Large intestine (tissue), 3 donors: ENCODE measurements around the gene PRAC1. TPM values are rescaled to one million over a fixed set of nuclear protein-coding genes. Genes with fewer than 3 reads are reported as not detected.
A peak's percentile ranks its signal among the peaks of the same experiment; 100 is the strongest.

Experiments
- DNase-seq, 2 donors: peaks; one replicate each; pipeline versions ENCODE4 v3.0.0 to v3.0.0-alpha.2; 2013
- H3K27ac ChIP-seq: one replicate; pipeline ENCODE4 v1.5.1; 2013; ENCODE audit warnings: low read length
- H3K27me3 ChIP-seq: 2 replicates; pipeline ENCODE4 v1.6.1; 2013; ENCODE audit warnings: low read length; ENCODE audit not compliant: control insufficient read depth, insufficient read depth
- H3K36me3 ChIP-seq: 2 replicates; pipeline ENCODE4 v1.6.1; 2013; ENCODE audit warnings: low read length; ENCODE audit not compliant: control insufficient read depth, insufficient read depth
- H3K4me1 ChIP-seq: one replicate; pipeline ENCODE4 v1.6.1; 2013; ENCODE audit warnings: low read length; ENCODE audit not compliant: control insufficient read depth, insufficient read depth
- H3K4me3 ChIP-seq: one replicate; pipeline ENCODE4 v1.5.1; 2013; ENCODE audit warnings: low read length
- H3K9me3 ChIP-seq: one replicate; pipeline ENCODE4 v1.6.1; 2013; ENCODE audit warnings: mild to moderate bottlenecking, low read depth, low read length, moderate library complexity; ENCODE audit not compliant: control insufficient read depth
- WGBS: methylation state at CpG from one replicate; pipeline ENCODE4 v1.1.5; 2013; ENCODE audit warnings: low lambda C conversion rate; ENCODE audit not compliant: insufficient coverage; 5-methylcytosine and 5-hydroxymethylcytosine counted together
- polyA plus RNA-seq: library from polyadenylated mRNA; unstranded; fragments of 120-200 nt; gene quantifications from one replicate; pipeline ENCODE4 v1.2.1, GENCODE V29; 2013

PRAC1 gene
- polyA plus RNA-seq, 1 donor = not detected

- no CpG with 5 or more reads among the region's 38 CpGs for WGBS
- H3K4me3 ChIP-seq = no peak overlapping the region
- H3K27me3 ChIP-seq = peaks cover 100% of the 10 kb centered on the region
- DNase-seq = no peak
- no peaks in the 10 kb centered on the region for H3K36me3 ChIP-seq
- H3K4me1 ChIP-seq = peaks cover 26% of the 10 kb centered on the region
- peaks cover 11% of the 10 kb centered on the region for H3K9me3 ChIP-seq
- H3K27ac ChIP-seq = no peak overlapping the region
These were observed 3.2 kb upstream of the PRAC1 start for GRCh38 chr17:48725288-48726064.

- no peak overlapping the region for H3K4me3 ChIP-seq
- no peak for DNase-seq
- 0% methylated on average over 1 of the region's 16 CpGs for WGBS
These were observed 2.6 kb upstream of the PRAC1 start for GRCh38 chr17:48725004-48725287.

GRCh38 chr17:48724251-48725003, 2.1 kb upstream of the PRAC1 start:
- H3K4me3 ChIP-seq = no peak overlapping the region

More at GRCh38 chr17:48725004-48725287, 2.6 kb upstream of the PRAC1 start:
- H3K4me1 ChIP-seq = peaks cover 26% of the 10 kb centered on the region
- H3K27me3 ChIP-seq = peaks cover 100% of the 10 kb centered on the region
- no peaks in the 10 kb centered on the region for H3K36me3 ChIP-seq
- H3K27ac ChIP-seq = no peak overlapping the region
- peaks cover 11% of the 10 kb centered on the region for H3K9me3 ChIP-seq

GRCh38 chr17:48723423-48724250, 1.3 kb upstream of the PRAC1 start:
- Histone ChIP-seq H3K4me1 (peaks cover 23% of the 10 kb centered on the region), H3K36me3 (no peaks in the 10 kb centered on the region), H3K4me3 (no peak overlapping the region), H3K27ac (no peak overlapping the region), H3K9me3 (peaks cover 18% of the 10 kb centered on the region), H3K27me3 (peaks cover 100% of the 10 kb centered on the region)
- no peak for DNase-seq
- WGBS = 13% methylated on average over 1 of the region's 42 CpGs

More at GRCh38 chr17:48724251-48725003, 2.1 kb upstream of the PRAC1 start:
- Histone ChIP-seq H3K27me3 (peaks cover 100% of the 10 kb centered on the region), H3K36me3 (no peaks in the 10 kb centered on the region), H3K4me1 (peaks cover 25% of the 10 kb centered on the region), H3K9me3 (peaks cover 14% of the 10 kb centered on the region), H3K27ac (no peak overlapping the region)
- peak; percentile 62 to 68 for DNase-seq
- WGBS = 0% methylated on average over 1 of the region's 32 CpGs

- no peak within 1 kb of the TSS for H3K4me3 ChIP-seq
- H3K36me3 ChIP-seq = no peaks in the 10 kb centered on the region
- peaks cover 100% of the 10 kb centered on the region for H3K27me3 ChIP-seq
- peaks cover 12% of the 10 kb centered on the region for H3K9me3 ChIP-seq
- WGBS = no CpG with 5 or more reads among the region's 21 CpGs
- peaks cover 18% of the 10 kb centered on the region for H3K4me1 ChIP-seq
- no peak within 1 kb of the TSS for H3K27ac ChIP-seq
- no peak for DNase-seq
These were observed 651 bp upstream of the PRAC1 start, which contains the start of gene PRAC2 for GRCh38 chr17:48722915-48723422. Gene PRAC2 (plus strand): TSS chr17:48723185. CDS start chr17:48724411, 1,226 bp downstream.

GRCh38 chr17:48721009-48721402, 1.3 kb downstream of the PRAC1 start:
- Histone ChIP-seq H3K4me1 (peaks cover 18% of the 10 kb centered on the region), H3K9me3 (peaks cover 9% of the 10 kb centered on the region), H3K4me3 (no peak overlapping the region), H3K27ac (no peak overlapping the region), H3K36me3 (no peaks in the 10 kb centered on the region), H3K27me3 (peaks cover 97% of the 10 kb centered on the region)
- no peak for DNase-seq
- WGBS = no CpG with 5 or more reads among the region's 1 CpG

GRCh38 chr17:48720266-48721008, 1.9 kb downstream of the PRAC1 start:
- H3K9me3 ChIP-seq = peaks cover 9% of the 10 kb centered on the region
- H3K36me3 ChIP-seq = no peaks in the 10 kb centered on the region
- H3K4me1 ChIP-seq = peaks cover 16% of the 10 kb centered on the region
- no peak overlapping the region for H3K4me3 ChIP-seq
- H3K27ac ChIP-seq = no peak overlapping the region
- WGBS = no CpG with 5 or more reads among the region's 11 CpGs
- no peak for DNase-seq
- peaks cover 97% of the 10 kb centered on the region for H3K27me3 ChIP-seq

GRCh38 chr17:48719642-48720265, 2.6 kb downstream of the PRAC1 start:
- 6% methylated on average over 3 of the region's 37 CpGs for WGBS
- H3K9me3 ChIP-seq = peaks cover 9% of the 10 kb centered on the region
- no peak for DNase-seq
- no peaks in the 10 kb centered on the region for H3K36me3 ChIP-seq
- no peak overlapping the region for H3K4me3 ChIP-seq
- peaks cover 11% of the 10 kb centered on the region for H3K4me1 ChIP-seq
- peaks cover 95% of the 10 kb centered on the region for H3K27me3 ChIP-seq
- H3K27ac ChIP-seq = no peak overlapping the region

GRCh38 chr17:48718761-48719641, 3.3 kb downstream of the PRAC1 start:
- H3K9me3 ChIP-seq = peaks cover 9% of the 10 kb centered on the region
- no peaks in the 10 kb centered on the region for H3K36me3 ChIP-seq
- DNase-seq = peak in 1 of 2 donors; percentile 54
- no peak overlapping the region for H3K27ac ChIP-seq
- WGBS = no CpG with 5 or more reads among the region's 80 CpGs
- H3K4me3 ChIP-seq = no peak overlapping the region
- H3K27me3 ChIP-seq = peaks cover 92% of the 10 kb centered on the region
- H3K4me1 ChIP-seq = peaks cover 10% of the 10 kb centered on the region
